GM18870 (cell line): ENCODE results near the gene CERS6.
"Not testable (repeated sequence)": the region's sequence is repeated elsewhere in the genome, so short reads cannot be mapped to it uniquely, and the experiment has no call there.

Experiments used
- ATAC-seq: cut with Tn5 transposase; IDR thresholded peaks from one replicate; pipeline ENCODE4 v1.9.1; 2021; ENCODE audit warnings: moderate library complexity; ENCODE audit not compliant: unreplicated experiment

CERS6 gene

DNA sequence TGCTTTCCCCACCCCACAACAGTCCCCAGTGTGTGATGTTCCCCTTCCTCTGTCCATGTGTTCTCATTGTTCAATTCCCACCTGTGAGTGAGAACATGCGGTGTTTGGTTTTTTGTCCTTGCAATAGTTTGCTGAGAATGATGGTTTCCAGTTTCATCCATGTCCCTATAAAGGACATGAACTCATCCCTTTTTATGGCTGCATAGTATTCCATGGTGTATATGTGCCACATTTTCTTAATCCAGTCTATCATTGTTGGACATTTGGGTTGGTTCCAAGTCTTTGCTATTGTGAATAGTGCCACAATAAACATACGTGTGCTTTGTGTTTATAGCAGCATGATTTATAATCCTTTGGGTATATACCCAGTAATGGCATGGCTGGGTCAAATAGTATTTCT lies 335.1 kb downstream of the CERS6 start:
- ATAC-seq: not testable (repeated sequence)

DNA sequence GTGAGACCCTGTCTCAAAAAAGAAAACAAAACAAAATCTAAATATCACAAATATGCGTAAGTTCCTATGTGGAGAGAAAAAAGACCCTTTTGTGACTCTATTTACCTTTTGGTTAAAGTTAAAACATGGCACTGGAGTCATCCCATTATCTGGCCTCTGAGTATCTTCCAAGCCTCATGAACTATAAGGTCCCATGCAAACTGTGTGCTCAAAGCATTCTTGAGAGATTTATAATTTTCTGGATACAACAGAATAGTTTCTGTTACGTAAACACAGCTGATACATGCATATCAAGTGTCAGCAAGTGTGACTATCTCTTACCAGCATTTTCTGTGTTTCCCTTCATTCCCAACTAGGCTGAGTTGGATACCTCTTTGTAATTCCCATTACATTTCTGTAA lies 337.5 kb downstream of the CERS6 start:
- no peak for ATAC-seq

DNA sequence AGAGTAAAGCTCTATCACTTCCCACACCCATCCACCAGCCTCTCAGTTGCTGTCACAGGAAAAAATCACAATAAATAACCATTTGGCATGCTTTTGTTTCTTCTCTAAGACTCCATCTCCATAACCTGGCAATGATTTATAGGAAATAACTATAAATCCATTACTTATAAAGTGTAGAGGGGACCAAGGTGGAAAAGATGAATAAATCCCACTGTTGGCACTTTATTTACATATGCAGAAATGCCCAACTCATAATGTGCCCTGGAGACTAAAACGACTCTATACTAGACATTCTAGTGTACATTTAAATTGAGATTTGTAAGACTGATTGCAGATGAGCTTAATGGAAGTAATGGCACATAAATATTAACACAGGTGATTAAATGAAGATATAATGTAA lies 338.9 kb downstream of the CERS6 start:
- no peak for ATAC-seq

DNA sequence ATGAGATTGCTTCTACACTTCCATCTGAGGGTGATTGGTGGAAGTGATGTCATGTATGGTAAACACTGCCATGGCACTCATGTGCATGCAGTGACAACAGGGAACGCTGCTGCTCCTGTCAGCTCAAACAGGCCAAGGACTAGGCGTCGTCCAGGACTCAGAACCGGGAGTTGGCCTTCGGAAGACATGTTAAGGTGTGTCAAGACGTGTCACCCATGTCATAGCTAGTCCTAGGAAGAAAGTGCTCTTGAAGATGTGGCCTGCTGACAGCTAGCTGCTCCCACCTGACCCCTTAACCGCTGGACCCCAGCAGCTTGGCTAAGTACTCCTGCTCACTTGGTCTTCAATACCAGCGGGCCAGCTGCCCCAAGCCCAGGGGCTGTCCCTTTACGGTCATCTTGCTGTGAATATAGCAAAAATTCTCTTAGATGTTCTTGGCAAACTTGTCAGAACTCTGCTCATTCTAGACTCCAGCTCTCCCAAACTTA lies 340.1 kb downstream of the CERS6 start:
- no peak for ATAC-seq

DNA sequence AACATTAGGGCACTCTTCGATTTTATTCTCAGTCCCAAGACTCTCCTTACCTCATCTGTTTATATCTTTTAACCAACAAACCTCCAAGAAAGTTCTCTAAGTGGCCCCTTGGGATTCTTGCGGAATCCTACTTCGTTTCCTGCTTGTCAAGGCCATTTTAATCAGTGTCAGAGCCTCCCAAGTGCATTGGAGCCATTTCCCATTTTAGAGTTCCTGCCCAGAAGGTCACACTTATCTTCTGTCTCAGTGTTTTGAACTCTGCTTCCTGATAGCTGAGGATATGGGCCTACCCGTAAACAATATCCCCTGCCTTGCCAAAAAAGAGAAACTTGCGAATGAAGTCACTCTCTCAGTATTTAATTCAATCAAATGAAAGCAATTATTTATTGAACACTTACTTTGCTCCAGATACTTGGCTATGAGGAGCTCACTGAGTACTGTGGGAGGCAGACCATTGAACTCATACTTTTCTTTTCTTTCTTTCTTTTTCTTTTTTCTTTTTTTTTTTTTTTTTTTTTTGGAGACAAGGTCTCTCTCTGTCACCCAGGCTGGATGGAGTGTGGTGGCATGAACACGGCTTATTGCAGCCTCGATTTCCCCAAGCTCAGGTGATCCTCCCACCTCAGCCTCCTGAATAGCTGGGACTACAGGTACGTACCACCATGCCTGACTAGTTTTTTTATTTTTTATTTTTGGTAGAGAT lies 340.7 kb downstream of the CERS6 start:
- ATAC-seq: no peak

DNA sequence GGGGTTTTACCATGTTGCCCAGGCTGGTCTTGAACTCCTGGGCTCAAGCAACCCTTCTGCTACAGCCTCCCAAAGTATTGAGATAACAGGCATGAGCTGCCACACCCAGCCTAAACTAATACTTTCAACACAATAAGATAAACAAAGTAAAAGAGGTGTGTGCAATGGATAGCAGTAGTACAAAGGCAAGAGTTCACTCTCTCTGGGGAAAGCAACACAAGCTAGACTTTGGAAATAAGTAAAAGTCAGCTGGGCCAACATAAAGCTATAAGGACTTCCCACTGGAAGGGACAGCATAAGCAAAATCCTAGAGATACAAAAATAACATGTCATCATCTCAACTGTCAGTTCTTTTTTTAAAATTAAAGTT lies 341.2 kb downstream of the CERS6 start:
- no peak for ATAC-seq

DNA sequence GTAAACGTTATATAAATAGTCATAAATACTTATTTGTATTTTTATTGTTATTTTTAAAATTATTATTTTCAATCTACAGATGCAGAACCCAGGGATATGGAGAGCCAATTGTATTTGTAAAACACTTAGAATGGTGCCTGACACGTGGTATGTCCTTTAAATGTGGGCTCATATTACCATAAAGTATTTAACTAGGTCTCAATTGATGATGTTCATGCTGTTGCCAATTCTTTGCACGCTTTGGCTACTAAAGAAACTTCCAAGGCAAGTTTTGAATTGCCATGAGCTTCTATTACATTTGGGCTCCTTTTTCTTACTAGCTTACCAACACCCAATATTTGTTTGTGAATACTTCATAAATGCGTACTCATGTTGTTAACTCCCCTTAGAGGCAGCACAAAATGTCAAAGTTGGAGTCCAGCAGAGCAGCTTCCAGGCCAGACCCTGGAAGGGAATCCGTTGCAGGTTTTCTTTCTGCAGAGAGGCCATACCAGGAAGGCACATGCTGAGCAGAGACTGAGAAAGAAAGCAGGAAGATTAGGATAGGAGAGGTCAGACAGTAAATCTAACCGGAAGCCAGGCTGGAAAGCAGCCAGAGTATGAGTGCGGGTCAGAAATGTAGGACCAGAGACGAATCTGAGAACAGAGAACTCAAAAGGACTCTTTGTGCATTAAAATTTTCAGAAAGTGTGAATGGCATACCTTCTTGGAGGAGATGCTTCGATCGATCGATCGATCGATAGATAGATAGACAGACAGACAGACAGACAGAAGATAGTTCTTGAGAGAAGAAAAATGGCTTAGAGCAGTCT lies 342.2 kb downstream of the CERS6 start:
- ATAC-seq: no peak

DNA sequence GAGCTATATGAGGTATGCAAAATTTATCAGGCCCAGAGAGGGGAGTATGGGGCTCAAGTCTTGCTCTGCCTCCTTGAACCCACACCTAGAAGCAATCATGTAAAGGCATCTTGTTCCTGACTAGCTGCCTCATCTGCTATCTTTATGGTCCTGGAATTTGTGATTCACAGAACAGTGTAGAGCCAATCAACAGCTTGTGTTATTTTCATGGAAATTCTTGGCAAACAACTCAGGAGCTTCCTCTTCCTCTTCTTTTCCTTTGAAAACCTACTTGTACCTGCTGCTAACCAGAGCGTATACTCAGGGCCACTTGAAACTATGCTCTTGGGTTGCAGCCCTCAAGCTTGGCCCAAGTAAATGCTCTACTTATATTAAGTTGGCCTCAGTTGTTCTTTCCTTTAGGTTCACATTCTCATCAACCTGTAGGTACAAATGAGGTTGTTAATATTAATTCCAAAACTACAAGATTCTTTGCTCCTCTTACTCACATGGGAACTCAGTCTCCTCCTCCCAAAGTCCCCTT lies 342.9 kb downstream of the CERS6 start:
- no peak for ATAC-seq

DNA sequence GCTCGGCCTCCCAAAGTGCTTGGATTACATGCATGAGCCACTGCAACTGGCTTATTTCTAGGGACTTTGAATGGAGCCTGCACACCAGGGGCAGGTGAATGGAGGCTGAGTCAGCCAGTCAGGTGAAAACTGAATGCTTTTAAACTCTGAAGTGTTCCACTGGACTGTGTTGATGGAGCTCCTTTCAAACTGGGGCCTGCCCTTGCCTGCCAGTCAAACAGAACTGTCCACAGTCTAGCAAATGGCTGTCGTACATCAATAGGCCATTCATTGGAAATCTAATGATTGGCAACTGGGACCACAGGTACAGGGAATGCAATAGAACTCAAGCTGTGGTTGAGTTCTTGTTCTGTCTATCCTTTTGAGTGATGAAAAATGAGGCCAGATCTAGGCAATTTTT lies 345.4 kb downstream of the CERS6 start:
- no peak for ATAC-seq

DNA sequence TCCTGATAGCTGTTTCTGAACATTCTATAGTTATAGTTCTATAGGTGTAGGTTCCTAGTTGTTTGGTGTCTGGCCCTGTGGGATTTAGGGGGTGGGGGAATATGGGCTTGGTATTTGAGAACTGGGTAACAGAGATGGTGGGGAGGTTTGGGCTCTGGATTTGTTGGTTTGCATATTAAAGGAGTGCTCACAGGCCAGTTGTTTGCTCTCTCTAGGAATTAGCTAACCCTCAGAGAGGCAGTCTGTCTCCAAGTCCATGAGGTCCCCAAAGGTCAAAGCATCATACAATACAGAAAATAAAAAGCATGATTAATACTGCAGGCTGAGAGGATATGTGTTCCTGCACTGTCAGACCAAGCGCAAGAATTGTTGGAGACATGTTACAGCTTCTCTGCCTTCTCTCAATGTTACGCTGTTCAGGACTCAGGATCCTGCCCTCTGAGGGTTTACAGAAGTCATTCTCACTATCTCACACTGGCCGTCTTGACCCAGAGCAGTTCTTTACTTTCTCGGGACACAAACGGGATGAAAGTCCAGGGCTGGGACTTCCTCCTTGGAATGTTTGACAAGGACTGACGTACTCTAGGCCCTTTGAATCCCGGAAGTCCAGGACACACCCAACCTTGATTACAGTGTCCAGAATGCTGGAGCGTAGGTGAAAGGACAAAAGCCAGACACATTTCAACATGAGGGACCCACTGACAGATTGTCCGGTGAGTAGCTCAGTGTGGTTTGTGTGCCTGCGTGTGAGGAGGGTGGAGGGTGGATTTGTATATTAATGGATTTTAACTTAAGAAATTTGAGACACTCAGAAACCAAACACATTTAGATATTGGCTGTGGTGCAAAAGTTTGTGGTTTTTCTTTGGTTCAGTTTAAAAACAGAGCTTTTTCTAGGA lies 346.1 kb downstream of the CERS6 start, which contains the start of gene NOSTRIN:
NOSTRIN (plus strand) TSS at position 677 of the 898 bp plus-strand sequence; CDS start at position 687, 10 bp downstream.
- no peak for ATAC-seq

DNA sequence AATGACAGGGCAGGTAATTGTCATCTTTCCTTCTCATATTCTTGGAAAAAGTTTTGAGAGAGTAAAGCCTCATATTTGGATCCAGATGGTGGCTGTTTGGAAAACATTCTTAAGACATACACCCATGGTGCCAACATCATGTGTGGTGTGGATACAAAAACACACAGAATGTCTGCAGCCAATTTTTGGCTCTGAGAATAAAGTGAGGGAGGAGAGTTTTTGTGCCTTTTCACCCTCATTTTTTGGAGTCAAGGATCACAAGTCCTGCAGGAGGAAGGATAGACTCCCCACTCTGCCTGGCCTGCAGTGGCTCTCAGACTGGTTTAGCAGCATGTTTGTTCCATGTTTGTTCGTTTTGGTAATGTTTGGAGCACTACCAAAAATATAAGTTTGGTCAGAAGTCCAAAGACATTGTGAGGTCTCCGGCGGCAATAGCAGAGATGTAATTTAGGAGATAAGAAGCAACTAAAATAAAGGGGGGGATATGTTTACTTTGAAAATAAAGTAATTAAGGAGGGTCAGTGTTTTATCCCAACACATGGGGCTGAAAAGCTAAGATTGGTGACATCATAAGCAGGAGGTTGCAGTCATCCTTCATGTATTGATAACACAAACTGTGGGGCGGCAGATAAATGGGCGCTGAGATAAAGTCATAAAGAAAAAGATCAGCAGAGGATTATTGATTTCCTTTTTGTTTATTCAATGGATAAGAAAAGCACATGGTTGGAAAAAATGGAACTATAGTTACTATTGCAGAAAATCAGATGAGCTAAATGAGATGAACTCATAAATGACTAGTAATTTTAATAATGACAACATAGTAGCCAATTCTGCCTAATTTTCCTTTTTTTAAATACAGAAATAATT lies 347.0 kb downstream of the CERS6 start:
- ATAC-seq: no peak

DNA sequence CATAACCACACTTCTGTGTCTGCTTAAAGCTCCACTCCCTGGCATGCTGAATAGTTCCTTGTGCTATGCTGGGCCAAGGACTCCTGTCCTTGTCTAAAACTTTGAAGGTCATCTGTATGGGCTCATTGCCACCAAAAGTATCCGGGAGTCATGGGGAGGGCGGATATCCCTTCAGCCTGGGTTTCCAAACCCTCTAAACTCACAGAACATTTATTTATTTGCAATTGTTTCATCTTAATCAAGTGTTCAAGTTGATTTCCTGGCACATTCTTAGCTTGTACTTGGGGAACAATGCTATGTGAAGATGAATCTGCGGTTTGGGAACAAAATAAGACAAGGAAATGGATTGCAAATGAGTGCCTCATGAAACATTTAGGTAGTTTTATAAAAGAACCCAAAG lies 348.1 kb downstream of the CERS6 start:
- no peak for ATAC-seq

DNA sequence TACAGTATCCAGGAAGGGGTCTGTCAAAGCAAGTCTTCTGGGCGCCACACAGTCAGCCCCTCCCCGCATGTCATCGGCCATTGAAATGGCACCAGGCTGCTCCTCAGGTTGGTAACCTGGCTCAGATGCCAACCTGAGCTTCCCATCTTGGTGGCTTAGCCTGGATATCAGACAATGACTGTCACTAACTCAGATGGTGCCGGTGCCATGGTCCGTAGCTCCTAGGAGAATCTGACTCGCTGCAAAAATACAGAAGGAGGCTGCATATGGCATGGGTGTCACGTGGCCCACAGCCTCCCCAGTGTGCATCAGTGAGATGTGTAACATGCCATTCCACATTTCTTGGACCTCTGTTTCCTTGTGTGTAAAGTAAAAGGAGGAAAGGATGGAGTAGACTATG lies 349.5 kb downstream of the CERS6 start:
- ATAC-seq: no peak

DNA sequence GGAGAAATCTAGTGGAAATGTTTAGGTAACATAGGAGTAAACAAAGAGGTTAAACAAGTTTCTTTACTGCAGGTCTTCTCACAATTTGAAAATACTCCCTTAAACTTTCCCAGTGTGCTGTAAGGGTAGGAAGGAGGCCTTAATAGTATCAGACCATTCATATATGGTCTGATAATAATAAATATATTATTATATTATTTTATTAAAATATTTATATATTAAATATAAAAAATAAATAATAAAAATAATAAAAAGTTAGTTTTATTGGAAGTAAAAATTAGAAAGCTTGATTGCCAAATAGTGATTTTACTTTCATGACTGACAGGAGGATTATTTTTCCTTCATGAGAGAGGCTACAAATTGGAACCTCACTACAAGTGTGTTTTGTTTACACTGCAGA lies 353.5 kb downstream of the CERS6 start:
- ATAC-seq: no peak

DNA sequence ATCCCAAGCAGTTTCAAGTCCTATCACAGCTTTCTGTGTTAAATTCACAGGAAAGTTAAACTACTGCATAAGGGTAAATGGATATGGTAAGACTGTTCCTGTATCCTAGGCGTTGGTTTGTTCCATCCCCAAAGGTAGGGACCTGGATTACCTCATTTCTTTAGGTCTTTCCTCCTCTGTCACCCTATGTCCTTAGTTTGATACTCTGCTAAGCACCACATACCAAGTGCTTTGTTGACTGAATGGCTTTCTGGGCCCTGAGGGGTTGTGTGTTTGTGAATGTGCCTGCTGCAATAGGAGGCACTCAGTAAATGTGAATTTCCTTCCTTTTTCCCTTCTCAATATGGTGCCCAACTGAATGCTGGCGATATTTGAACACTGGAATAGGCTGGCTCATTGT lies 354.2 kb downstream of the CERS6 start:
- ATAC-seq: no peak

DNA sequence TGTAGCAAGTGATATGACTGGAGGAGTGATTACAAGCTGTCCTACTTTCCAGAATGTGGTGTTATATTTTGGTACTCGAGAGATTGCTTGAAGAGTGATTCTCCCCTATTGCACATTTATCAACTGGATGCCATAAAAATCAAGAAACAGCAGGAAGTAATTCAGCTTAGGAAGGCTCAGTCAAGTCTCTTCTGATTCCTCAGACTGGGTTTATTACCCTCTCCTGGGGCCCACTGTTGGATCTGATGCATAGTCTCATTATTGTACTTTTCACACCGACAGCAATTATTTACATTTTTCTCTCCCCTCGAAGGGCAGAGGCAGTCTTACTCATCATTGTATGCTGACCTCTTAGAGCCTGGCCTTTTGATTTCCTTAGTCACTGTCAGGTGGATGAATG lies 355.6 kb downstream of the CERS6 start:
- no peak for ATAC-seq

DNA sequence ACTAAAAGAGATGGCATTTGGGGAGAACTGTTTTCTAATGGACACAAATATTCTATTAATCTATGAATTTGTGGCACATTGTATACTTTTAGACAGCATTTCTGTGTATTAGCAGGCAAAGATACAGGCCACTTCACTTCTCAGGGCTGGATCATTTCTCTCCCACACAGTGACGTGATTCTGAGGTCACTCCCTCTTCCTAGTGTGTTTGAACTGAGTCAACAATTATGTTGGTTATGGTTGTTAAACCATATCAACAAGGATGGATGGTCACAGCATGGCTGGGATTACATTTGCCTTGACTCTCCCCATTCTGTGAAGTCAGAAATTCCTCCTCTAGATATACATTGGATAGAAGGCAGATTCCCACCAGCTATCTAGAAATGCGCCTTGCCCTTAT lies 358.0 kb downstream of the CERS6 start:
- ATAC-seq: no peak

DNA sequence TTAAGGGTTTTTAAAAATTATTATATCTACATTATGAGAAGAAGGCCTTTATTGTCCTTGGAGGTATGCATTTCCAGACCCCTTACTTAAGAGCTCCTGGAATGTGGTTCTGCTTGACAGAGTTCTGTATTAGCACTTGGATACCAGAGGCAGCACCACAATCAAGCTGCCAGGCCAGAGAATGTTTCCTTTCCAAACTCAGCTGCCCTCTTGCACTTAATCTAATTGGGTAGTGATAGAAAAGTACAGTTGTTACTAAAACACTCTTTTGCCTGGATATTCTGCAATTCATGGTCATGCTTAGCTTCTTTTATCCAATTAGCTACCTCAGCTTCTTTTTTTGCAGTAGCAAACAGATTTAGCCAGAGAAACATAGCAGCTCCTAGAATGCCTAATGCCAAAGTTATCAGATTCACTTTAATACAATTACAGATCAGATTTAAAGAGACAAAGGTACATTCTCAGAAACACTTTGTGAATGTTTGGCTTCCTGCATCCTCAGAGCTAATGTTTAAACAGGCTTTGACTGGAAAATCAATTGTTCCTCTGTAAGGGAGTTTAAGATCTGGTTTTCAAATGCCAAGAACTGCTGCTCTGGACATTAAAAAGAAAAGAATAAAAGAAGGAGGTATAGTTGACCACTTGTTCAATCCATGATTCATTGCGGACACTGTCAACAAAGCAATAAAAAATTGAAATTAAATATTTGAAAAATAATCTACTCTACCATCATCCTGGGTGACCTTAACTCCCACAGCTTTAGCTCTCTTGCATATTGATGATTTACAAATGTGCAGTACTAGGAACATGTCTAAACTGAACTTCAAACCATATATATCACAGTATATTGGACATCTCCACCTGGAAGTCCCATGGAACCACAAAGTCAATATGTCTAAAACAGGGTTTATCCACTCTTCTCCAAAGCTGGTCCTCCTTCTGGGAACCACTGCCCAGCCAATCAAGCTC lies 359.2 kb downstream of the CERS6 start:
- ATAC-seq: no peak

DNA sequence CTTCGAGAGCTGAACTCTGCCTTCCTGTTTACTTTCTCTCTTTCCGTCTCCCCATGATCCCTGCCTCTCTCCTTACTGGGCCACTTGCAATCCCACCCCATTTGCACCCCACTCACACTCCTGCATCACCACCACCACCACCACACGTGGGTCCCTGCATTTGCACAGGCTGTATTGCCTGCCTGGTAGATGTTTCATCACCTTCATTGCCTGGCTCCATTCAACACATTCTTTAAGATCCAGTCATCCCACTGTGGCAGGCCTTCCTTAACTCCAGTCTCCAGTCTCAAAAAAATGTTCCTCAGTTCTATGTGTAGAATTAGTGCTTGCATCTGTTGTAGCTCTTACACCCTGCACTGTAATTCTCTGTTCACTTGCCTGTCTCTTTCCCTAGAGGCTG lies 360.3 kb downstream of the CERS6 start:
- ATAC-seq: no peak
